MM.1S (cell line): Measurements from ENCODE around the gene MACROD2.

Source experiments
- DNase-seq: peaks from one replicate; pipeline ENCODE4 v3.0.0-alpha.2; 2015
- H2AFZ ChIP-seq: fragments of 300-600 bp; sonication (generic); 2 replicates; pipeline ENCODE4 v1.6.0; 2016; ENCODE audit warnings: antibody characterized with exemption, low read length
- H3F3A ChIP-seq: fragments of 300-600 bp; sonication (generic); 2 replicates; pipeline ENCODE4 v1.6.1; 2016; ENCODE audit warnings: mild to moderate bottlenecking, antibody characterized with exemption, low read length, moderate library complexity, mixed read lengths; ENCODE audit not compliant: insufficient read depth
- H3K27ac ChIP-seq: fragments of 300-600 bp; sonication (generic); 2 replicates; pipeline ENCODE4 v1.5.1; 2016; ENCODE audit warnings: mild to moderate bottlenecking, low read length
- H3K27me3 ChIP-seq: fragments of 300-600 bp; sonication (generic); replicated peaks from 2 replicates; pipeline ENCODE4 v1.6.0; 2016; ENCODE audit warnings: low read length; ENCODE audit not compliant: insufficient read depth
- H3K36me3 ChIP-seq: fragments of 300-600 bp; sonication (generic); replicated peaks from 2 replicates; pipeline ENCODE4 v1.6.1; 2016; ENCODE audit warnings: mild to moderate bottlenecking, low read length, mixed read lengths; ENCODE audit not compliant: insufficient read depth
- H3K4me1 ChIP-seq: fragments of 300-600 bp; sonication (generic); 2 replicates; pipeline ENCODE4 v1.6.1; 2016; ENCODE audit warnings: low read length, mixed read lengths
- H3K4me2 ChIP-seq: fragments of 300-600 bp; sonication (generic); 2 replicates; pipeline ENCODE4 v1.6.0; 2016; ENCODE audit warnings: low read depth, low read length
- H3K4me3 ChIP-seq: fragments of 300-600 bp; sonication (generic); 2 replicates; pipeline ENCODE4 v1.5.1; 2016; ENCODE audit warnings: low read length, mixed read lengths
- H3K79me2 ChIP-seq: fragments of 300-600 bp; sonication (generic); 2 replicates; pipeline ENCODE4 v1.6.1; 2016; ENCODE audit warnings: mixed run types, low read length, mixed read lengths
- H3K9ac ChIP-seq: fragments of 300-600 bp; sonication (generic); 2 replicates; pipeline ENCODE4 v1.6.1; 2016; ENCODE audit warnings: low read length, mixed read lengths
- H3K9me2 ChIP-seq: fragments of 300-600 bp; sonication (generic); replicated peaks from 2 replicates; pipeline ENCODE4 v1.6.1; 2016; ENCODE audit warnings: mild to moderate bottlenecking, low read length, mixed read lengths; ENCODE audit not compliant: insufficient read depth
- H3K9me3 ChIP-seq: fragments of 300-600 bp; sonication (generic); replicated peaks from 2 replicates; pipeline ENCODE4 v1.6.1; 2016; ENCODE audit warnings: mild to moderate bottlenecking, low read length, mixed read lengths; ENCODE audit not compliant: insufficient read depth
- H4K20me1 ChIP-seq: fragments of 300-600 bp; sonication (generic); 2 replicates; pipeline ENCODE4 v1.6.1; 2016; ENCODE audit warnings: mild to moderate bottlenecking, low read length, moderate library complexity, mixed read lengths; ENCODE audit not compliant: insufficient read depth
- CTCF ChIP-seq: fragments of 300-600 bp; sonication (generic); IDR thresholded peaks from 2 replicates; pipeline ENCODE4 v1.5.1; 2016; ENCODE audit warnings: antibody characterized with exemption, low read length, mixed read lengths
- EZH2 ChIP-seq: fragments of 300-600 bp; sonication (generic); optimal IDR thresholded peaks from 2 replicates; pipeline ENCODE3; 2017; ENCODE audit warnings: low read depth, mild to moderate bottlenecking, antibody characterized with exemption, low read length, mixed read lengths
- EZH2phosphoT487 ChIP-seq: fragments of 300-600 bp; sonication (generic); IDR thresholded peaks from 2 replicates; pipeline ENCODE4 v1.6.1; 2018; ENCODE audit warnings: antibody characterized with exemption, low read length

Gene MACROD2

GRCh38 chr20:14284443-14284842 lies 289.1 kb downstream of the MACROD2 start:
- DNase-seq: no peak
- TF ChIP-seq CTCF: no peak
- TF ChIP-seq EZH2: no peak
- no peak for TF ChIP-seq EZH2phosphoT487
- Histone ChIP-seq H3K36me3 (no peaks in the 10 kb centered on the region), H3K9ac (no peak overlapping the region), H3K4me3 (no peak overlapping the region), H3K27ac (no peak overlapping the region), H3F3A (no peaks in the 10 kb centered on the region), H3K9me3 (no peaks in the 10 kb centered on the region), H3K9me2 (no peaks in the 10 kb centered on the region), H3K4me2 (no peak overlapping the region), H3K79me2 (no peaks in the 10 kb centered on the region), H3K4me1 (no peaks in the 10 kb centered on the region), H2AFZ (no peak overlapping the region), H3K27me3 (no peaks in the 10 kb centered on the region), H4K20me1 (no peaks in the 10 kb centered on the region)

- Histone ChIP-seq H3K9me3 (no peaks in the 10 kb centered on the region), H3K4me3 (no peak overlapping the region), H3K27ac (no peak overlapping the region), H4K20me1 (no peaks in the 10 kb centered on the region), H3K27me3 (no peaks in the 10 kb centered on the region), H3K9ac (no peak overlapping the region), H3K4me2 (no peak overlapping the region), H3K9me2 (no peaks in the 10 kb centered on the region), H3K79me2 (no peaks in the 10 kb centered on the region), H2AFZ (no peak overlapping the region), H3K4me1 (no peaks in the 10 kb centered on the region), H3K36me3 (no peaks in the 10 kb centered on the region), H3F3A (no peaks in the 10 kb centered on the region)
- TF ChIP-seq CTCF: no peak
- no peak for TF ChIP-seq EZH2phosphoT487
- TF ChIP-seq EZH2: no peak
- DNase-seq: no peak
Measured at GRCh38 chr20:14288341-14289330, 293.3 kb downstream of the MACROD2 start.

- no peak overlapping the region for H2AFZ ChIP-seq
Measured at GRCh38 chr20:14291502-14291901, 296.2 kb downstream of the MACROD2 start.

More at GRCh38 chr20:14291502-14291901, 296.2 kb downstream of the MACROD2 start:
- no peaks in the 10 kb centered on the region for H3K9me2 ChIP-seq
- no peaks in the 10 kb centered on the region for H3K79me2 ChIP-seq
- H3K4me1 ChIP-seq: no peaks in the 10 kb centered on the region
- H3K4me2 ChIP-seq: no peak overlapping the region
- H3K36me3 ChIP-seq: no peaks in the 10 kb centered on the region
- H3K9ac ChIP-seq: no peak overlapping the region
- no peaks in the 10 kb centered on the region for H3K9me3 ChIP-seq
- H4K20me1 ChIP-seq: no peaks in the 10 kb centered on the region
- no peak for DNase-seq
- H3F3A ChIP-seq: no peaks in the 10 kb centered on the region
- TF ChIP-seq EZH2 (no peak), EZH2phosphoT487 (no peak), CTCF (no peak)
- no peak overlapping the region for H3K27ac ChIP-seq
- no peaks in the 10 kb centered on the region for H3K27me3 ChIP-seq
- no peak overlapping the region for H3K4me3 ChIP-seq
